Measurements from ENCODE around the gene BACH2. TPM values are rescaled to one million over a fixed set of nuclear protein-coding genes. Genes with fewer than 3 reads are reported as not detected.

Gene BACH2
- total and polyA plus RNA-seq, 2 of the 8 experiments (the other 6 are each of a cell fraction or from before 2014, with no cell fraction given), result 1.9 to 5.9 TPM

- TF ChIP-seq, protein P1, sequence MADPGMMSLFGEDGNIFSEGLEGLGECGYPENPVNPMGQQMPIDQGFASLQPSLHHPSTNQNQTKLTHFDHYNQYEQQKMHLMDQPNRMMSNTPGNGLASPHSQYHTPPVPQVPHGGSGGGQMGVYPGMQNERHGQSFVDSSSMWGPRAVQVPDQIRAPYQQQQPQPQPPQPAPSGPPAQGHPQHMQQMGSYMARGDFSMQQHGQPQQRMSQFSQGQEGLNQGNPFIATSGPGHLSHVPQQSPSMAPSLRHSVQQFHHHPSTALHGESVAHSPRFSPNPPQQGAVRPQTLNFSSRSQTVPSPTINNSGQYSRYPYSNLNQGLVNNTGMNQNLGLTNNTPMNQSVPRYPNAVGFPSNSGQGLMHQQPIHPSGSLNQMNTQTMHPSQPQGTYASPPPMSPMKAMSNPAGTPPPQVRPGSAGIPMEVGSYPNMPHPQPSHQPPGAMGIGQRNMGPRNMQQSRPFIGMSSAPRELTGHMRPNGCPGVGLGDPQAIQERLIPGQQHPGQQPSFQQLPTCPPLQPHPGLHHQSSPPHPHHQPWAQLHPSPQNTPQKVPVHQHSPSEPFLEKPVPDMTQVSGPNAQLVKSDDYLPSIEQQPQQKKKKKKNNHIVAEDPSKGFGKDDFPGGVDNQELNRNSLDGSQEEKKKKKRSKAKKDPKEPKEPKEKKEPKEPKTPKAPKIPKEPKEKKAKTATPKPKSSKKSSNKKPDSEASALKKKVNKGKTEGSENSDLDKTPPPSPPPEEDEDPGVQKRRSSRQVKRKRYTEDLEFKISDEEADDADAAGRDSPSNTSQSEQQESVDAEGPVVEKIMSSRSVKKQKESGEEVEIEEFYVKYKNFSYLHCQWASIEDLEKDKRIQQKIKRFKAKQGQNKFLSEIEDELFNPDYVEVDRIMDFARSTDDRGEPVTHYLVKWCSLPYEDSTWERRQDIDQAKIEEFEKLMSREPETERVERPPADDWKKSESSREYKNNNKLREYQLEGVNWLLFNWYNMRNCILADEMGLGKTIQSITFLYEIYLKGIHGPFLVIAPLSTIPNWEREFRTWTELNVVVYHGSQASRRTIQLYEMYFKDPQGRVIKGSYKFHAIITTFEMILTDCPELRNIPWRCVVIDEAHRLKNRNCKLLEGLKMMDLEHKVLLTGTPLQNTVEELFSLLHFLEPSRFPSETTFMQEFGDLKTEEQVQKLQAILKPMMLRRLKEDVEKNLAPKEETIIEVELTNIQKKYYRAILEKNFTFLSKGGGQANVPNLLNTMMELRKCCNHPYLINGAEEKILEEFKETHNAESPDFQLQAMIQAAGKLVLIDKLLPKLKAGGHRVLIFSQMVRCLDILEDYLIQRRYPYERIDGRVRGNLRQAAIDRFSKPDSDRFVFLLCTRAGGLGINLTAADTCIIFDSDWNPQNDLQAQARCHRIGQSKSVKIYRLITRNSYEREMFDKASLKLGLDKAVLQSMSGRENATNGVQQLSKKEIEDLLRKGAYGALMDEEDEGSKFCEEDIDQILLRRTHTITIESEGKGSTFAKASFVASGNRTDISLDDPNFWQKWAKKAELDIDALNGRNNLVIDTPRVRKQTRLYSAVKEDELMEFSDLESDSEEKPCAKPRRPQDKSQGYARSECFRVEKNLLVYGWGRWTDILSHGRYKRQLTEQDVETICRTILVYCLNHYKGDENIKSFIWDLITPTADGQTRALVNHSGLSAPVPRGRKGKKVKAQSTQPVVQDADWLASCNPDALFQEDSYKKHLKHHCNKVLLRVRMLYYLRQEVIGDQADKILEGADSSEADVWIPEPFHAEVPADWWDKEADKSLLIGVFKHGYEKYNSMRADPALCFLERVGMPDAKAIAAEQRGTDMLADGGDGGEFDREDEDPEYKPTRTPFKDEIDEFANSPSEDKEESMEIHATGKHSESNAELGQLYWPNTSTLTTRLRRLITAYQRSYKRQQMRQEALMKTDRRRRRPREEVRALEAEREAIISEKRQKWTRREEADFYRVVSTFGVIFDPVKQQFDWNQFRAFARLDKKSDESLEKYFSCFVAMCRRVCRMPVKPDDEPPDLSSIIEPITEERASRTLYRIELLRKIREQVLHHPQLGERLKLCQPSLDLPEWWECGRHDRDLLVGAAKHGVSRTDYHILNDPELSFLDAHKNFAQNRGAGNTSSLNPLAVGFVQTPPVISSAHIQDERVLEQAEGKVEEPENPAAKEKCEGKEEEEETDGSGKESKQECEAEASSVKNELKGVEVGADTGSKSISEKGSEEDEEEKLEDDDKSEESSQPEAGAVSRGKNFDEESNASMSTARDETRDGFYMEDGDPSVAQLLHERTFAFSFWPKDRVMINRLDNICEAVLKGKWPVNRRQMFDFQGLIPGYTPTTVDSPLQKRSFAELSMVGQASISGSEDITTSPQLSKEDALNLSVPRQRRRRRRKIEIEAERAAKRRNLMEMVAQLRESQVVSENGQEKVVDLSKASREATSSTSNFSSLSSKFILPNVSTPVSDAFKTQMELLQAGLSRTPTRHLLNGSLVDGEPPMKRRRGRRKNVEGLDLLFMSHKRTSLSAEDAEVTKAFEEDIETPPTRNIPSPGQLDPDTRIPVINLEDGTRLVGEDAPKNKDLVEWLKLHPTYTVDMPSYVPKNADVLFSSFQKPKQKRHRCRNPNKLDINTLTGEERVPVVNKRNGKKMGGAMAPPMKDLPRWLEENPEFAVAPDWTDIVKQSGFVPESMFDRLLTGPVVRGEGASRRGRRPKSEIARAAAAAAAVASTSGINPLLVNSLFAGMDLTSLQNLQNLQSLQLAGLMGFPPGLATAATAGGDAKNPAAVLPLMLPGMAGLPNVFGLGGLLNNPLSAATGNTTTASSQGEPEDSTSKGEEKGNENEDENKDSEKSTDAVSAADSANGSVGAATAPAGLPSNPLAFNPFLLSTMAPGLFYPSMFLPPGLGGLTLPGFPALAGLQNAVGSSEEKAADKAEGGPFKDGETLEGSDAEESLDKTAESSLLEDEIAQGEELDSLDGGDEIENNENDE (IDR thresholded peaks at IDR 0.05; ENCODE audit: insufficient replicate concordance, low read length), result no peak
- no peak for TF ChIP-seq EZH2 (IDR thresholded peaks at IDR 0.05; ENCODE audit: low read depth, low read length, severe bottlenecking)
- TF ChIP-seq YY1 (IDR thresholded peaks at IDR 0.05; ENCODE audit: low read depth, low read length), result no peak
- TF ChIP-seq USF2 (IDR thresholded peaks at IDR 0.05; ENCODE audit: low read length), result no peak
Observed at GRCh38 chr6:89975991-89976693, 320.5 kb downstream of the BACH2 start (continued).
